GM18870 (cell line): ENCODE measurements around the gene DIRAS1.

ENCODE experiments used
- ATAC-seq: cut with Tn5 transposase; IDR thresholded peaks from one replicate; pipeline ENCODE4 v1.9.1; 2021; ENCODE audit warnings: moderate library complexity; ENCODE audit not compliant: unreplicated experiment

The DIRAS1 gene

DNA sequence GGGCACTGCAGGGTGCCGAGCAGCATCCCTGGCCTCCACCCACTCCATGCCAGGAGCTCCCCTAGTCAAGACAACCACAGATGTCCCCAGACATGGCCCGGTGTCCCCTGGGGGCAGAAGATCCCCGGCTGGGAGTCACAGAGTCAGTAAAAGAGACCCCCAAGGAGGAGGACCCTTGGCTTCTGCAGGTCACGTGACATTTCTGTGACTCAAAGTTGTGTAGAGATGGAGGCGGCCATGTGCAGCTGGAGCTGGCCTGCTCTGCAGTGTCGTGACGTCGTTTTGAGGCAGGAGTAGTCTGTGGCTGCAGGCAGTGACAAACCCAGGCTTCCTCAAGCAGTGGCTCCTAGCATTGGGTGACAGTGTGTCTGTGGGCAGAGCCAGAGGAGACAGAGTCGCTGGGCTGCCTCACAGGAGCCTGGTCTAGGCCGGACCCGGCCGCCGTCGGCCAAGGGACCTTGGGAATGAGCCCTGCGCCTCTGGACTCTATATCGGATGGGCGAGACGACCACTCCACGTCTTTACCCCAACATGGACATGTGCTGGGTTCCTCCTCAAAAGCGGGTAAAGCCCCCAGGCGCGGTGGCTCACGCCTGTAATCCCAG, 7.7 kb upstream of the DIRAS1 start:
- ATAC-seq, result no peak

DNA sequence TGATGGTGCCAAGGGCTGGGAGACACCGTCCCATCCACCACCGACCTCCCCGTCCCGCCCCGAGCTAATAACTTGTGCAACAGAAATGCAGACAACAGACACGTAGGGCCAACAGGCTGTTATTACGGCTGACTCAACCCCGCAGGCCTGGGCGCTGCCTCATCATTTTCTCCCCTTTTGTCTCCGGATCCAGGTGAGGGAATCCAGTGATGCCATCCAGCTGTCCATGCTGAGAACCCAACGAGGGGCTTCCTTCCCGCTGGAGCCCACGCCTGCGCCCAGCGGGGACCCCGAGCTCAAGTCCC, 6.4 kb upstream of the DIRAS1 start:
- ATAC-seq, result no peak

DNA sequence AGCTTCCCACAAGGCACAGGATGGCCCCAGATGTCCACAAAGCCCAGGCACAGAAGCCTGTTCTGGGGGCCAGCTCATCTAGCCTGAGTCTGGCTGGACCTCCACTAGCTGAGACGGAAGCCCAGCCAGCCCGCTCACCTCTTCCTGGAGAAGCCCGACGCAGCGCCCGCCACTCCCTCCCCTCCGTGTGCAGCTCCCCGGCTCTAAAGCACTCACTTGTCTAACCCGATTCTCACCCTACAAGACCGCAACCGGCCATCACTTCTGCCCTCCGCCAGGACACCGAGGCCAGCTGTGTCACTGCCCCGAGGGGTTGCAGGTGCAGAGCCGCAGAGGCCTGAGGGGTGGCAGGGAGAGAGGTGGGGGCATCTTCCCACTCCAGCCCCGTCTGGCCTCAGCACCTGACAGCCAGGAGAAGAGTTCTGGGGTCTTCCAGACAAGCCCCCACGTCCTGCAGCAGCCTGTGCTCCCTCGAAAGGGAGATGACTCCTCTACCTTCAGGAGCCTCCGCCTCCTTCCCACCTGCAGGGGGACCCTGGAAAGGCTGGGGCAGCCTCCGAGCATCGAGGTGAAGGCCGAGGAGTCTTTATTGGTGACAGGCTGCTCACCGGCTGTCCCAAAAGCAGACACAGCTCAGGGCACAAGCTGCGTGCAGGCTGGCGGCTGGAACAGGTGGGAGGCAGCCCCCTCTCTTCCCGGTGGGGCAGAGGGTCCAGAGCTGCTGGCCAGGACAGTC, 5.9 kb upstream of the DIRAS1 start:
- no peak for ATAC-seq

DNA sequence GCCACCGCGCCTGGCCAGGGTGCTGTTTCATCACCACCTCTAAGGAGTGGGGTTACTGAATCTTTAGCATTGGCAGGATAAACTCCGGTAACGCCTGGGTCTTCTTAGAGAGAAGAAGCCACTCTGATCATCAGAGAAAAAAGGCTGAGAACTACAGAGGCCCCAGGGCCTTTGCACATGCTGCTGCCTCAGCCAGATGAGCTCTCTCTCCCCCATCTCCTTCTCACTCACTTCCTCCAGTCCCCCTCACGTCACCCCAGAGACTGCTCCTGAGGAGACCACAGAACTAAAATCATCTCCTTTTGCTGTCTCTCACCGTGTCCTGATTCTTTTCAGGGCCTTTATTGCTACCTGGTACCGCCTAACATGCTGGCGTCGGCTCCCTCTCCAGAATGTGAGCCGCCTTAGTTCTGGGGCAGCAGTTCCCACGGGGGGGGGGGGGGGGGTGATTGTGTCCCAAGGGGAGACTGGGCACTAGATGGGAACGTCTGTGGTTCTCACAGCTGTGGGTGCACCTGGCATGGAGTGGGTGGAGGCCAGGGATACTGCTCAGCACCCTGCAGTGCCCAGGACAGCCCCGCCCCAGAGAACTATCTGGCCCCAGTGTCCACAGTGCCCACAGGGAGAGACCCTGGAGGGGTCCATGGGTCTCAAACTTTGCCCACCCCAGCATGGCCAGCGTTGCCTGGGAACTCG, 5.1 kb upstream of the DIRAS1 start:
- ATAC-seq, result no peak

DNA sequence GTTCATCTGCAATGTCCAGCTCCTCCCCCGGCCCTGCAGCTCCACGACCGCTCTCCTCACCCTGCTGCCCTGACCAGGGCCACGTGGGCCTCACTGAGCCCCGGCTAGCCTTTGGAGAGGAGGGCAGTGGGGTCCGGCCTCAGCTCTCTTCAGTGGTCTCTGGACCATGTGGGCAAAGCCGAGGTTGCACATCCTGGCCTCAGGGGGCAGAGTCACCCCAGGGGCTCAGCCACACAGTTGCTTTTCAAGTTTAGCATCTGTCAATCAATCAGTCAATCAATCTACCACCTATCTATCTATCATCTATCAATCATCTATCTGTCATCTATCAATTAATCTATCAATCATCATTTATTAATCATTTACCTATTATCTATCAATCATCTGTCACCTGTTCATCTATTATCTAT, 3.0 kb upstream of the DIRAS1 start:
- no peak for ATAC-seq

DNA sequence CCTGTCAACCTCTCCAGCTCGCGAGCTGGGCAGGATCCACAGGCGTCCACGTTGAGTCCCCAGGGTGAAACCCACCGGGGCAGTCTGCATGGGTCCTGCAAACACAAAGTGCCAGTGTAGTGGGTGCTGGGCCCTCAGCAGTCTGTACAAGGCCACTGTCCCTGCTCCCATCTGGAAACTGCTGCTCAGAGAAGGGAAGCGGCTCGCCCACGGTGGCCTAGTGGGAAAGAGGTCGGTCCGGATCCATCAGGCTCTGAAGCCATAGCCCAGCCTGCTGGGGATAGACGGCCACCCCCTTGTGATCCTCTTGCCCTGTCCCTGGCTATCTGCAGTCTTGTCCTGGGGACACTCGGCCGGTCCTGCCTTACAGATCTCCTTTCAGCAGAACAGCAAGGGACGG, 2.6 kb upstream of the DIRAS1 start:
- no peak for ATAC-seq

DNA sequence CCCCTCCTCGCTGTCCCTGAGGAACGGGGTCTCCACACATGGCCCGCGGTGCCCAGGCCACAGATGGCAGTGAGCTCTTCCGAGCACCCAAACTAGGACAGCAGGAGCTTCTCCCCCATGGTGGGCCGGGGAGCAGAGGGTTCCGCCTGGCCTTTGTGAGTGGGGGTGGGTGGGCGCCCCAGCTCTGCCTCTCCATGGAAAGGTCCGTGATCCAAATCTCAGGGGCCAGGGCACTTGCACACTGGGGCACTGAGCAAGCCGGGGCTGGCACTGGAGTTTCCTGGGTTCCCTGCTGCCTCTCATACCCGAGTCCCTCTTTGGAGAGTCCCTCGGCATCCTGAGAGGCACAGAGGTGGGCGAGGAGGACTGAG, 2.2 kb upstream of the DIRAS1 start:
- ATAC-seq, result no peak

DNA sequence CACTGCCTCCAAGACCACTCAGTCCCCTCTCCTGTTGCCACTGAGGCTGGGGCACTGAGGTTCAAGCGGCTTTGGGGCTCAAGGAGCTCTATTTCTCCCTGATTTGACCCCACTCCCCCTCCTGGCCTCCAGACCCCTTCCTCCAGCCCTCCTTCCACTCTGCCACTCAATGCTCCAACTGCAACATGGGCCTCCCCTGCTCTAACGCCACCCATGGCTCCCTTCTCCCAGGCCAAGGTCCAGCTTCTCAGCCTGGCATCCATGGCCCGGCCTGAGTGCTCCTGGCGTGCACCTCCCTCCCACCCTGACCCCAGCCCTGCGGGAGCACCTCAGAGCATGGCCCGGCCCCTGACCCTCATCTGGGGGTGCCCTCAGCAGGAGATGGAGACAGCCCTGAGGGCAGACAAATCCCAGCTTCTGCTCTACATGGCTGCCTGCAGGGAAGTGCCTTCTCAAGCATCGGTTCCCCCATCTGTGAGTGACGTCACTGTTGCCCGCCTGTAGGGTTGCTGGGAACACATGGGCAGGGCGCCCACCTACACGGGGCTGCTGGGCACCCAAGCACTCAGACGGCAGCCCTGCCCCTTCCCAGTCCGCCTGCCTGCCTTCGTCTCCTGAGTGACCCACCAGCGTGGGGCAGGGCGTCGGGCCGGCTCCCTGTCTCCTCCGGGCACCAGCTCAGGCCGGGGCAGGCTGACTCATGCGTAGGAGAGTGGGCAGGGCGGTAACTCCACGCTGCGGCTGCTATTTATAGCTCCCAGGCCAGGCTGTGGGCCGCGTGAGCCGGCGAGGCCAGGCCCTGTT, 1.6 kb upstream of the DIRAS1 start:
- no peak for ATAC-seq

DNA sequence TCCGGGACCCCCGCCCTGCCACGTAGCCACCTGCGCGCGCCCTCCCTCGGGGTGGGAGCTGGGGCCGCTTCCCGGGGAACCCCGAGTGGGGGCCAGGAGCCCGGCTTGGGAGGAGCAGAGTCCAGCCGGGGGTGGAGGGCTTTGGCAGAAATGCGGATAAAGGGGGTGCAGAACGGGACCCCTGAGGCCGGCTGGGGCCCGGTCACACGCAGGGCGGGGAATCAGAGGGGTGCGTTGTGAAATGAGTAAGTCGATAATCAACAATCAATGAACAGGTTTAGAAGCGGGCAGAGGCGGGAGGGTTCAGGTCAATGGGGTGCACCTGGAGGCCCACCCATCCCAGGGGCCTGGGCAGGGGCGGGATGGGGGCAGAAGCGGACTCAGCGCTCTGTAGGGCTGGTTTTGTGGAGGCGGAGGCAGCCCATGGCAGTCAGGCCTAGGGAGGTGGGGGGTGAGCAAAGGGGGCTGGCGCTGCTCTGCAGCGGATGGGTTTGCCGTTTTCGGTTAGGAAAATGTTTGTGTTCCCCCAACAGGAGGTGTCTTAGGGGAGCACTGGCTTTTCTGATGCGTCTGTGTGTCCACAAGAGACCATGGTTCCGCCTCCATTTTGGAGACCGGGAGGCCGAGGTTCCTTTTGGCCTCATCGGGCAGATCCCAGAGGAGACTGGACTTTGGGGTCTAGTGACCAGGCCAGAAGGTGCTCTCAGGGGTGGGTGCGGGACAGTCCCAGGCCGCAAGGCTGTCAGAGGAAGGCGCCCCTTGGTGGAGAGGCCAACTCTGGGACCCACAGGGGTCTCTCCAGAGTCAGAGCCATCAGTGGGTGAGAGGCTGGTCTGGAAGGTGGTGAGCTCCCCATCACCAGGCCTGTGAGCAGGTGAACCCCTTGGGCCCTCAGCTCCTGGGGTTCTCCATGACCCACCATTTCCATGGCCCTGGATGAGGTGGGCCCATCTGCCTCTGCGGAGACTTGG, 683 bp upstream of the DIRAS1 start:
- ATAC-seq, result no peak

DNA sequence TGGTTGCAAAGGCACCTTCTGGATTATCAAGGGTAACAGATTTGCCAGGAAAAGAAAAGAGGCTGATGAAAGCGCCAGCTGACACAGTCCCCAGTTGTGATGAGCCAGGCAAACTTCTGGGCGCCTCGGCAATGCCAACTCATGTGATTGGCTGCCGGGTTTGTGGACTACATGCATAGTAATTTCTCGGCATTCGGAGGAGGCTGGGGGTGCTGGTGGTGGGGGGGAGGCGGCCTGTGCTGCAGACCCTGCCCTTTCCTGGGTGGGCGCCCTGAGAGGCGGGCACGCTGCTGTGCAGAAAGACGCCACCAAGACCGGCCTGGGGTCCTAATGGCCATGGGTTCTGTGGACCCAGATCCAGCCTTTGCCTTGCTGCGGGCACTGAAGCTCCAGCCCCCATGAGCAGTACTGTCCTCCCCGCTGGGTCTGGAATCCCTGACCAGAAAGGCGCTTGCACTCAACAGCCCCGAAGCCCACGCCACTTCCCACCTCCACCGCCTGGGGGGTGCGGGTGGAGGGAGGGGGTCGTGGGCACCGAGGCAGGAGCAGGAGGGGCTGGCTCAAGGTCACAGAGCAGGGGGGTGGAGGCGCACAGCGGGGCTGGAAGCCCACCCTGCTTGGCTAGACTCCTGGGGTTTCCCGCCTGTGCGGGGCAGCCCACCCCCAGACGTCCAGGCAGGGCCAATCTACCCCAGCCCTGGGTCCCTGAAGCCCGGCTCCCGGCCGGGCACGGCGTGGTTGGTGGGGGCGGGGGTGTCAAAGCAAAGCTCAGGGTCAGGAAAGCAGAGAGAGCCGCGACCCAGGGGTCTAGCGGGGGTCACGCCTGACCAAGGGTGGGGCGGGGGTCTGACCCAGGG, 1.0 kb downstream of the DIRAS1 start:
- ATAC-seq, result no peak

DNA sequence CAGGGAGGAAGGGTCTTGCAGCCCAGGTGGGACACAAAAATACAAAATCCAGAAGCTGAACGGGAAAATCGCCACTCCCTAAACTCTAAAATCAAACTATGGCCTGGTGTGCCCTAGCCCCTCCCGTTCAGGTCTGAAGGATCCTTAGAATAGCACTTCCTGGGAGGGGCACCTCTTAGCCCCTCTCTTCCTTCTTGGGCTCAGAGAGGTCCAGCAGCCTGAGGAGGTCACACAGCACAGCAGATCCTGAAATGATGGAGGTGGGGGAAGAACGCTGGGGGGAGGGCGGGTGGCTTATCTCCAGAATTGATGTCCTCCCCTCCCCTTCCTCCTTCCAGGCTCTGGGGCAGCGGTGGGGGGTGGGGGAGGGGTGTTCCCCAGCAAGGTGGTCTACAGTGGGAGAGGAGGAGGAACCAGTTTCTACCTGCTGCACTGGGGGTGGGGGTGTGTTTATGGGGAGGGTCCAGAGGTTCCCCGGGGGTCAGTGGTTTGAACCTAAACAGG, 1.9 kb downstream of the DIRAS1 start:
- ATAC-seq, result no peak

DNA sequence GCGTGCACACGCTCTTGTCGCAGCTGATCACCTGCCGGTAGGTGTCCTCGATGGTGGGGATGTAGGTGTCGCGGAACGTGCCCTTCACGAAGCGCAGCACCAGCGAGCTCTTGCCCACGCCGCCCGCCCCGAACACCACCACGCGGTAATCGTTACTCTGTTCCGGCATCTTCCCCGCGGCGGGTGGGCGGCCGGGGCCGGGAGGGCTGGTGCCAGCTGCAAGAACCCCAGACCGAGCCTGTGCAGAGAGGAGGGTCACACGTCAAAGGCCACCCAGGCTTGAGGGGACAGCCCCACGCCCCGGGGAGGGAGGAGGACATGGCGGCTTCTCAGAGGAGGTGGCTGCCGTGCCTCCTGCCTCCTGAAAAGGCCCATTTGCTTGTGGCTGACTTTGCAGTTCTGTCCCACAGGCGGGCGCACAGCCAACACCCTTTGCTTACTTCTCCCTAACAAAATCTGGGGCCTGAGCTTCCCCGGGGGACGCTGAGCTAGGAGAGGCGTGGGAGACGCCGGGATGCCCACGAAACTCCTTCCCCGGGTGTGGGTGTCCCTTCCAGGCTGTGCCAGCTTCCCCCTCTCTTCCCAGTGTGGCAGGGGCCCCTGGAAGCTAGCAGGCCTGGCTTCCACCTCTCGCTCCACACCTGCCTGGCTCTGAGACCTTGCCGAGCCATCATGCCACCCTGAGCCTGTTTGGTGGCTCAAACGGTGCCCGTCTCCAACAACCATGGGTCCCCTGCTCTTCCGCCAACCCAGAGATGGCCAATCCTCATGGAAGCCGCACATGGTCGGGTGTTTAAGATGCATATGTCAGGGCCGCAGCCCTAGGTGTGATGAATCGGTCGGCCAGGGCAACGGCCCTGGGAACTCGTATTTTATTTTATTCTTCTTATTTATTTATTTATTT, 3.3 kb downstream of the DIRAS1 start:
- no peak for ATAC-seq

DNA sequence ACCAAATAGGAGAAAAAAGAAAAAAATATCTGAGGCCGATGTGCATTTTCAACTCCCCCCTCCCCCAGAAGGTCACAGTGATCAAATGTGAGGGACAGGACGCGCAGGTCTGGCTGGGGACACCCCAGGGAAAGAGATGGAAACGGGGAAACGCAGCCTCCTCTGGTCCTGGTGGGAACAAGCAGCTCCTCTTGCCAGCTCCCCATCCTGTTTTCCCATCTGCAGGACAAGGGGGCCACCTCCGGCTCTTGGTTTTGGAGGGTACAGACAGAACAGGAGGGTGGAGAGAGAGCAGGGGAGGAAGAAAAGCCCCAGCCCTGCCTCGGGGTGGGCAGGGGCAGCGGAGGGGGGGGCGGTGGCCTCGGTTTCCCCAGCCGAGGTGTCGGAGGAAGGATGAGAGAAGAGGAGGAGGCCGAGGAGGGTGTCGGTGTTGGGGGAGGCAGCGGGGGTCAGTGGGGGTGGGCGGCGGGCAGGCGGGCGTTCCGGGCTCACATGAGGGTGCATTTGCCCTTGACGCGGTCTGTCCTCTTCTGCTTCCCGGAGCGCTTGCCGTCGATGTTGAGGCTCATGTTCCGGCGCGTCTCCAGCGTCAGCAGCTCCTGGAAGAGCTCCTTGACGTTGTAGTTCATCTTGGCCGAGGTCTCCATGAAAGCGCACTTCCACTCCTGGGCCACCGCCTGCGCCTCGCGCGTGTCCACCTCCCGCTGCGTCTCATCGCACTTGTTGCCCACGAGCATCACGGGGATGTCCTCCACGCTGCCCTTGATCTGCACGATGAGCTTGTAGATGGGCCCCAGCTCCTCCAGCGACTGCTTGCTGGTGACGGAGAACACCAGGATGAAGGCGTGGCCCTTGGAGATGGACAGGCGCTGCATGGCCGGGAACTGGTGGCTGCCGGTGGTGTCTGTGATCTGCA, 4.2 kb downstream of the DIRAS1 start:
- no peak for ATAC-seq

DNA sequence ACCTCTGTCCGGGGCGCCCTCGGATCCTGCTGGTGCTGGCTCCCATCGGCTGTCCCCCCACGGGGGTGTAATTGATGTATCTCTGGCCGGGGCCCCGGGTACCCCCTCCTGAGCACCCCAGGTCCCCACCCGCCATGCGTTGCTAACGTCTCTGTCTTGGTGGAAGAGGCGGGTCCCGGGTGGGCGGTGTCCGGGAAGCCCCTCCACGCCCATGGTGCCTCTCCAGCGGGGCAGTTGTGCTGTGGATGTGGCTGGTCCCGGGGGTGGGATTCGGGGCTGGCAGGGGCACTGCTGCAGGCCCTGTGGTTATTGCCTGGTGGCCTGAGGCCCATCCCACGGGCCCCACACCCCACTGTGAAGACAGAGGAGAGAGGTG, 4.9 kb downstream of the DIRAS1 start:
- no peak for ATAC-seq

DNA sequence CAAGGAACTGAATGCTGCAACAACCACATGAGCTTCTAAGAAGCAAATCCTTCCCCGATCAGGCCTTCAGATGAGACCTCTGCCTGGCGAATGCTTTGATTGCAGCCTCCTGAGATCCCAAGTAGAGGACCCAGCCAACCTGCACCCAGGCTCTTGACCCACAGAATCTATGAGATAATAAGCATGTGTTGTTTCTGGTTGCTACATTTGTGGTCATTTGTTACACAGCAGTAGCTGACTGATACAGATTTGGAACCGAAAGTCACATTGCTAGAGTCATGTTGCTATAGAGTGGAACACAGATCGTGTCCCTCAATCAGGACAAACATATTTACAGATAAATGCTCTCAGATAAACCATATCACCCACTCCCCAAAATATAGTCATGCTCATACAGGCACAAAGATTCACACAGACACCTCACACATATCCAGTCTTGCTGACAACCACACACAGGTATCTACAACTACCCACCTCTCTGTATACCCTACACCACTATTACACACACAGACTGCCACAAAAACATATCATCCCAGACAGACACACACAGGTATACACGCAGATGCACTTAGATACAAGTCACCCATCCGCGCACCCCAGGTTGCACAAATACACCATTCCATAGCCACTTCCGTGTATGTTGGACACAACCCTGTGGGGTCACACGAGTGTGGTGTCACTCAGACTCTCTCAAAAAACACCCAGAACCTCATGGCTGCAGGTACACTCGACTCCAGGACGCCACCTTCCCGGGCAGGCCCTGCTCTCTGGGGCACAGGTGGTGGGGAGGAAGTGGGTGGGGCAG, 5.5 kb downstream of the DIRAS1 start:
- ATAC-seq, result no peak

DNA sequence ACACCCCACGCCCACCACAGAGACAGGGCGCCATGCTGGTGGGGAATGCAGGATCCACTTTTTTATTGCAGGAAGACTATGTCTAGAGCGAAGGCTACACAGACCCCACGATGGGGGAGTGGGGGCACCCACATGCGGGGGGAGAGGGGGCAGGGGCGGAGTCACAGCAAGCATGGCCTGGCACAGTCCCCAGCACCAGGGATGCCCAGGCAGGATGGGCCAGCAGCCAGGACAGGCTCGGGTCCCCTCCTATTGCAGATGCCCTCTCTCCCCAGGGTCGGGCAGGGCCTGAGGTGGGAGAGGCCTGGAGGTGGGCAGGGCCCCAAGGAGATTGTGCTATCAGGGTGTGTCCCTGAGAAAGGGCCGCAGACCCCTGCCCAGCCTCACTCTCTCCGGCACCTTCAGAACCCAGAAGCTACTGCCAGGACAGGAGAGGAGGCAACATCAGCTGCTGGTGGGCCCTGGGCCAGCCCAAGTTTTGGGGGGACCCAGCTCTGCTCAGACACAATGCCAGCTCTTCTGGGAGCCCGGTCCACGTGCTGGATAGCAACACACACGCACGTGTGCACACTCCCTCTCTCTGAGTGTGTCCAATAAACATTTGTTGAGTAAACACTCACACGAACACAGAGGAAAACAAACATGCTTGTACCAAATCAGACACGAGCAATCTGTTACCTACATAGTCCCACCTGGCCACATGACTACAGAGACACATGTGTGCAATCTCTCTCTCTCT, 6.5 kb downstream of the DIRAS1 start:
- no peak for ATAC-seq
